Stimulated activated CD8-positive, alpha-beta memory T cell treated with anti-CD3 and anti-CD28 coated beads, Interleukin-7, amount 100 ng/mL, for 48 hours (primary cell): Measurements from ENCODE around the gene PNMA6F.
"Not testable (repeated sequence)": the region's sequence is repeated elsewhere in the genome, so short reads cannot be mapped to it uniquely, and the experiment has no call there.

Source experiments
- DNase-seq, 2 donors: peaks; one replicate each; pipeline ENCODE4 v3.0.0-alpha.2; 2020; ENCODE audit warnings: low read depth in 1 of 2; ENCODE audit errors: extremely low read depth in 1 of 2

Gene PNMA6F

GRCh38 chrX:153303276-153304262, 18.0 kb downstream of the PNMA6F start:
- no peak for DNase-seq

DNA sequence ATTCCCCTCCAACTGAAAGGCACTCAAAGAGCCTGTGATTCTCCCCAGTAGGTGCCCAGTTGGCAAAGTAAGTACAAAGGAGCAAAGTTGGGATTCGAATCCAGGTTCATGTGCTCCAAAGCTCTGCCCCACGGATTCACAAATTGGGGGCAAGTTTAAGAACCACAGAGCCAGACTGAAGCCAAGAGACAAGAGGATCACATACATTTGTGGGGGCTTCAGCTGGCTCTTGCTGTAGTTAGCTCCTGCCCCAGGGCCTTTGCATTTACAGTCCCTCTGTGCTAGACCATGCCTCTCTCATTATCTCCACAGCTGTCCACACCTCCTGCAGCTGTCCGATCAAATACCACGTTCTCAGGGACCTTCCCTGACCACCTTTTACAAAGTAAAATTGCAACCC, 18.8 kb downstream of the PNMA6F start:
- no peak for DNase-seq

- DNase-seq: no peak
Measured at GRCh38 chrX:153301746-153302145, 19.8 kb downstream of the PNMA6F start.

DNA sequence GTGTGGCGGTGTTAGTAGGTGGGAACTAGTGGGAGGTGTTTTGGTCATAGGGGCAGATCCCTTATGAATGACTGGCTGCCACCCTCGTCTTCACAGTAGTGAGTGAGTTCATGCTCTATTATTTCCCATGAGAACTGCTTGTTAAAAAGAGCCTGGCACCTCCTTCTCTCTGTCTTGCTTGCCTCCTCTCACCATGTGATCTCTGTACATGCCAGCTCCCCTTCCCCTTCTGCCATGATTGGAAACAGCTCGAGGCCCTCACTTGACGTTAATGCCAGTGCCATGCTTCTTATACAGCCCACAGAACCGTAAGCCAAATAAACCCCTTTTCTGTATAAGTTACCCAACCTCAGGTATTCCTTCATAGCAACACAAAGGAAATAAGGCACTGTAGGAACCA, 21.7 kb downstream of the PNMA6F start:
- no peak for DNase-seq

DNA sequence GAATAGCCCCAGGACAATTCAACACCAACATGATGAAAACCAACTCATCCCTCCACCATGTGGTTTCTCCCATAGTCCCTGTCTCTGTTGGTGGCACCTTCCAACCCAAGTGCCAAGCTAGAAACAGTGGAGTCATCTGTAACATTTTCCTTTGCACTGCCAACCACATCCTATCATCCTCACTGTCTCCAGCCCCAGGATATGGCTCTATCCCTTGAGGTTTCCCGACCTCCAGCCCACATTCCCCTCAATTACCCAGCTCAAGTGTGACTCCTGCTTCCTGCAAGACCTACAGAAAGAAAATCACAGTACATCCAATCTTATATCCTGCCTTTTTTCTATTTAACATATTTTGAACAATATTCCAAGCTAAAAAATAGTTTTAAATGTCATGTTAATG, 24.2 kb downstream of the PNMA6F start:
- no peak for DNase-seq

DNA sequence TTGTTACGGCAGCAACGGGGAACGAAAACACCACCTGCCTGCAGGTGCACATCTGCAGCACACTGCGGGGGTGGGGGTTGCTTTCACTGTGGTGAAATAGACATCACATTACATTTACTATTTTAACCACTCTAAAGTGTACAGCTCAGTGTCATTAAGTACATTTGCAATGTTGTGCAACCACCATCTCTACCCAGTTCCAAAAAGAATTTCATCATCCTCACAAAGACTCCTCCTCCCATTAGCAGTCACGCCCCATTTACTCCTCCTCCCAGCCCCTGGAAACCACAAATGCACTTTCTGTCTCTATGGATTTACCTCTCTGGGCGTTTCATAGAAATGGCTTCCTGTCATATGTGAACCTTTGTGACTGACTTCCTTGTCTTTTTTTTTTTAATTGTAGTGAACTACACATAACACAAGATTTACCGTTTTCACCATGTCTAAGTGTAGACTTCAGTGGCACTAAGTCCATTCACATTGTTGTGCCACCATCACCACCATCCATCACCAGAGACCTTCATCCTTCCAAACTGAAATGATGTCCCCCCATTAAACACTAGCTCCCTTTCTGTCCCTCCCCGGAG, 28.0 kb downstream of the PNMA6F start:
- DNase-seq: not testable (repeated sequence)

GRCh38 chrX:153288807-153289206, 32.8 kb downstream of the PNMA6F start:
- DNase-seq: not testable (repeated sequence)

DNA sequence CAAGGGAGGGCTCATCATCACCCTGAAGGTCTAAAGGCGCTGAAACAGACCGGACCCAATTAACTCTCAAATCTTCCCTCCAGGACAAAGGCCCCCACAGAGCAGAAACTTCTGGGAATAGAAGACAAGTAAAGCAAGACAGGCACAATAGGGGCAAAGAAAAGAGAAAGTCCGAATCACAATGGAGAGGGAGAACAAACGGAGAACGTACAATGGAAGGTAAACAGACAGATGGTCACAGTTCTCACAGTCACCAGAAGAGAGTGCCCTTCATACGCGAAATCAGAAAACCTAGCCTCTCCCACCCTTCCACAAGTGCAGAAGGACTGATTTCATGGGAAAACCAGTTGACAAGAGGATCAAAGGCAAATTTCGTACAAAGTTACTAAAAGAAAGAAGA, 35.9 kb downstream of the PNMA6F start:
- DNase-seq: not testable (repeated sequence)

DNA sequence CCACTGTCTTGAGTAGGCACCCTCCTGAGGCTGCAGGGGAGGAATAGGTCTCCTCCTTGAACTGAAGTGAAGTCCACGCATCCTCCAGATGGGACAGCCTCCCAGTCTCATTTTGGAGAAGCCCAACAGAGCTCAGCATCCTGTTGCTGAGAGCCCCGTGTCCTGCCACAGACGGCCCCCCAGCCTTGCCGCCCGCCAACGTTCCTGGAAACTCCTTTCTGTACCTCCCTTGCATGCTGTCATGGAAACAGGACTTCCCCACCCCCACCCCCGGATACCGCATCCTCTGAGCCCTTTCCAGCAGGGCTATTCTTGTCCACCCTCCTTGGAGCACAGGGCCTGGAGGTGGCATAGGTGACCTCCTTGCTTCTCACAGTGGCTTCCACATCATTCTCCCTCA, 37.6 kb downstream of the PNMA6F start:
- DNase-seq: not testable (repeated sequence)

DNA sequence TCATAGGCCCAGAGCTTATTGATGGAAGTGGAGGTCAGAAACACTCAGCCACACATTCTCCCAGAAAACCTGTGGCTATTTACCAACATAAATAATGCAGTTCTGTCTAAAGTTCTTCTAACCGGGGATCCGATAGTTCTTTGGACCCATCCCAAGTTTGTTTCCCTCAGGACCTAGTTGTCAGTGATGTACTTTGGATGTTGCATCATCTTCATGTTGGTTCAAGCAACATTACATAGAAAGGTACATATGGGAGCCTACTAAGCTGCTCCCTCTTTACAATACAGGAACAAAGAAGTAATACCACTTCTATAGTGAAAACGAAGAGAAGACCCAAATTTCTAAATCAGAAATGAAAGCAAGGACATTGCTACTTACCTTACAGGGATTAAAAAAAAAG, 39.8 kb downstream of the PNMA6F start:
- DNase-seq: not testable (repeated sequence)

GRCh38 chrX:153279304-153279703, 42.3 kb downstream of the PNMA6F start:
- not testable (repeated sequence) for DNase-seq

GRCh38 chrX:153276049-153276448, 45.5 kb downstream of the PNMA6F start:
- not testable (repeated sequence) for DNase-seq

DNA sequence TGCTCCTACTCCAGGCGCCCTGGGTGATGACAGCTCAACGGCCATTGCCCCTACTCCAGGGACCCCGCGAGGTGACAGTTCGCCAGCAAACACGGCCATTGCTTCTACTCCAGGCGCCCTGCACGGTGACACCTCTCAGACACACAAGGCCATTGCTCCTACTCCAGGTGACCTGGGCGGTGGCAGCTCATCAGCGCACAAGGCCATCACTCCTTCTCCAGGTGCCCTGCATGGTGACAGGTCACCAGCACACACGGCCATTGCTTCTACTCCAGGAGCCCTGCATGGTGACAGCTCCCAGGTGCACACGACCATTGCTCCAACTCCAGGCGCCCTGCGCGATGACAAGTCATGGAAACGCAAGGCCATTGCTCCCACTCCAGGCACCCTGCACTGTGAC, 46.1 kb downstream of the PNMA6F start:
- DNase-seq: not testable (repeated sequence)

DNA sequence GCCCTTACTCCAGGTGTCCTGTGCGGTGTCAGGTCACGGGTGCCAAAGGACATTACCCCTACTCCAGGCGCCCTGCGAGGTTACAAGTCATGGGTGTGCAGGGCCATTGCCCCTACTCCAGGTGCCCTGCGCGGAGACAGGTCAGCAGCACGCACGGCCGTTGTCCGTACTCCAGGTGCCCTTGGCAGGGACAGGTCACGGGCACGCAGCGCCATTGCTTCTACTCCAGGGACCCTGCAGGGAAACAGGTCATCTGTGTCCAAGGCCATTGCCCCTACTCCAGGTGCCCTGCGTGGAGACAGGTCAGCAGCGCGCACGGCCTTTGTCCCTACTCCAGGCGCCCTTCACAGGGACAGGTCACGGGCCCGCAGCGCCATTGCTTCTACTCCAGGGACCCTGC, 49.0 kb downstream of the PNMA6F start:
- DNase-seq: not testable (repeated sequence)

GRCh38 chrX:153272070-153272469, 49.5 kb downstream of the PNMA6F start:
- DNase-seq: not testable (repeated sequence)
